ENCODE data around the gene SLIRP.

Gene SLIRP

GRCh38 chr14:77663293-77663692 lies 44.6 kb upstream of the SLIRP start:
- no peaks in the 10 kb centered on the region for H3K9me2 ChIP-seq (replicated peaks; ENCODE audit: insufficient read depth, low read length)
- no peak overlapping the region for H3K27ac ChIP-seq (ENCODE audit: low read depth, low read length)
- no peaks in the 10 kb centered on the region for H3F3A ChIP-seq (ENCODE audit: insufficient read depth)
- H3K4me2 ChIP-seq (ENCODE audit: low read depth, low read length, poor library complexity, severe bottlenecking) = no peak overlapping the region
- no peak overlapping the region for H2AFZ ChIP-seq (ENCODE audit: low read depth, low read length, severe bottlenecking)
- no peaks in the 10 kb centered on the region for H3K9me3 ChIP-seq (ENCODE audit: insufficient read depth, low read length)
- no peaks in the 10 kb centered on the region for H3K79me2 ChIP-seq (ENCODE audit: insufficient read depth, low read length)
- H4K20me1 ChIP-seq (ENCODE audit: low read depth, low read length) = no peaks in the 10 kb centered on the region
- H3K9ac ChIP-seq (ENCODE audit: low read length) = no peak overlapping the region
- H3K36me3 ChIP-seq (ENCODE audit: low read length) = no peaks in the 10 kb centered on the region
- no peak for TF ChIP-seq EZH2phosphoT487 (conservative IDR thresholded peaks at IDR 0.05; ENCODE audit: low read length)
- TF ChIP-seq, protein P1, sequence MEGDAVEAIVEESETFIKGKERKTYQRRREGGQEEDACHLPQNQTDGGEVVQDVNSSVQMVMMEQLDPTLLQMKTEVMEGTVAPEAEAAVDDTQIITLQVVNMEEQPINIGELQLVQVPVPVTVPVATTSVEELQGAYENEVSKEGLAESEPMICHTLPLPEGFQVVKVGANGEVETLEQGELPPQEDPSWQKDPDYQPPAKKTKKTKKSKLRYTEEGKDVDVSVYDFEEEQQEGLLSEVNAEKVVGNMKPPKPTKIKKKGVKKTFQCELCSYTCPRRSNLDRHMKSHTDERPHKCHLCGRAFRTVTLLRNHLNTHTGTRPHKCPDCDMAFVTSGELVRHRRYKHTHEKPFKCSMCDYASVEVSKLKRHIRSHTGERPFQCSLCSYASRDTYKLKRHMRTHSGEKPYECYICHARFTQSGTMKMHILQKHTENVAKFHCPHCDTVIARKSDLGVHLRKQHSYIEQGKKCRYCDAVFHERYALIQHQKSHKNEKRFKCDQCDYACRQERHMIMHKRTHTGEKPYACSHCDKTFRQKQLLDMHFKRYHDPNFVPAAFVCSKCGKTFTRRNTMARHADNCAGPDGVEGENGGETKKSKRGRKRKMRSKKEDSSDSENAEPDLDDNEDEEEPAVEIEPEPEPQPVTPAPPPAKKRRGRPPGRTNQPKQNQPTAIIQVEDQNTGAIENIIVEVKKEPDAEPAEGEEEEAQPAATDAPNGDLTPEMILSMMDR (IDR thresholded peaks at IDR 0.05; ENCODE audit: insufficient read depth, low read length, poor library complexity, severe bottlenecking) = no peak
- no peak overlapping the region for H3K4me3 ChIP-seq (ENCODE audit: insufficient read depth, low read length, poor library complexity, severe bottlenecking)
- no peaks in the 10 kb centered on the region for H3K27me3 ChIP-seq (ENCODE audit: low read length)

DNA sequence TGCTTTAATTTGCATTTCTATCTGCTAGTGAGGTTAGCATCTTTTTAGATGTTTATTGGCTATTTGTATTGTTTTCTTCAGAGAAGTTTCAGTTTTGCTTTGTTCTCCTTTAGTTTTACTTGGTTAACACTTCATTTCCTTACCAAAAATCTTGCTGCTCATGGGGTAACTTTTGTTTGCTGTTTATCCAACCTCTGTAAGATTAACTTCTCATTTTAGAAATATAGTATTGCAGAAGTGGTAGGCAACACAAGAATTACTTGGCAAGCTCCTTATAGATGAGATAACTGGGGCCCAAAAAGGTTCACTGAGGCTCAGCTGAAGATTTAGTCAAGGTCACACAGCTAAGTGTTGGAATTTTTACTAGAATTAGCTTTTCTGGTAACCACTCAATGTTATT lies 40.6 kb upstream of the SLIRP start:
- Histone ChIP-seq H3F3A (ENCODE audit: insufficient read depth) (no peaks in the 10 kb centered on the region), H3K27ac (ENCODE audit: low read depth, low read length) (no peak overlapping the region), H2AFZ (ENCODE audit: low read depth, low read length, severe bottlenecking) (no peak overlapping the region), H3K9me3 (ENCODE audit: insufficient read depth, low read length) (no peaks in the 10 kb centered on the region), H3K9ac (ENCODE audit: low read length) (no peak overlapping the region), H3K4me2 (ENCODE audit: low read depth, low read length, poor library complexity, severe bottlenecking) (no peak overlapping the region), H4K20me1 (ENCODE audit: low read depth, low read length) (no peaks in the 10 kb centered on the region), H3K27me3 (ENCODE audit: low read length) (no peaks in the 10 kb centered on the region), H3K4me3 (ENCODE audit: insufficient read depth, low read length, poor library complexity, severe bottlenecking) (no peak overlapping the region), H3K36me3 (ENCODE audit: low read length) (no peaks in the 10 kb centered on the region), H3K9me2 (replicated peaks; ENCODE audit: insufficient read depth, low read length) (no peaks in the 10 kb centered on the region), H3K79me2 (ENCODE audit: insufficient read depth, low read length) (no peaks in the 10 kb centered on the region)
- TF ChIP-seq, protein P1 (IDR thresholded peaks at IDR 0.05; ENCODE audit: insufficient read depth, low read length, poor library complexity, severe bottlenecking) = no peak
- no peak for TF ChIP-seq EZH2phosphoT487 (conservative IDR thresholded peaks at IDR 0.05; ENCODE audit: low read length)

GRCh38 chr14:77673193-77673592 lies 34.7 kb upstream of the SLIRP start:
- H3K27me3 ChIP-seq (ENCODE audit: low read length) = no peaks in the 10 kb centered on the region
- no peaks in the 10 kb centered on the region for H4K20me1 ChIP-seq (ENCODE audit: low read depth, low read length)
- peaks cover 5% of the 10 kb centered on the region; the same call in 1 of the 2 replicates for H3K36me3 ChIP-seq (ENCODE audit: low read length)
- no peak overlapping the region for H3K27ac ChIP-seq (ENCODE audit: low read depth, low read length)
- no peaks in the 10 kb centered on the region for H3F3A ChIP-seq (ENCODE audit: insufficient read depth)
- H2AFZ ChIP-seq (ENCODE audit: low read depth, low read length, severe bottlenecking) = no peak overlapping the region
- TF ChIP-seq, protein P1 (IDR thresholded peaks at IDR 0.05; ENCODE audit: insufficient read depth, low read length, poor library complexity, severe bottlenecking) = no peak
- no peak for TF ChIP-seq EZH2phosphoT487 (conservative IDR thresholded peaks at IDR 0.05; ENCODE audit: low read length)
- no peaks in the 10 kb centered on the region for H3K9me2 ChIP-seq (replicated peaks; ENCODE audit: insufficient read depth, low read length)
- no peaks in the 10 kb centered on the region for H3K79me2 ChIP-seq (ENCODE audit: insufficient read depth, low read length)
- H3K9me3 ChIP-seq (ENCODE audit: insufficient read depth, low read length) = no peaks in the 10 kb centered on the region
- no peak overlapping the region for H3K4me2 ChIP-seq (ENCODE audit: low read depth, low read length, poor library complexity, severe bottlenecking)
- H3K4me3 ChIP-seq (ENCODE audit: insufficient read depth, low read length, poor library complexity, severe bottlenecking) = no peak overlapping the region
- H3K9ac ChIP-seq (ENCODE audit: low read length) = no peak overlapping the region

Data from SU-DHL-6 (cell line).